Raji (cell line): ENCODE results near the gene GATAD2A.

Source experiments
- POLR2A ChIP-seq: IDR thresholded peaks from 2 replicates; pipeline ENCODE4 v1.6.1; 2011; ENCODE audit warnings: low read depth, low read length, control low read depth; ENCODE audit not compliant: insufficient read depth

GATAD2A gene

DNA sequence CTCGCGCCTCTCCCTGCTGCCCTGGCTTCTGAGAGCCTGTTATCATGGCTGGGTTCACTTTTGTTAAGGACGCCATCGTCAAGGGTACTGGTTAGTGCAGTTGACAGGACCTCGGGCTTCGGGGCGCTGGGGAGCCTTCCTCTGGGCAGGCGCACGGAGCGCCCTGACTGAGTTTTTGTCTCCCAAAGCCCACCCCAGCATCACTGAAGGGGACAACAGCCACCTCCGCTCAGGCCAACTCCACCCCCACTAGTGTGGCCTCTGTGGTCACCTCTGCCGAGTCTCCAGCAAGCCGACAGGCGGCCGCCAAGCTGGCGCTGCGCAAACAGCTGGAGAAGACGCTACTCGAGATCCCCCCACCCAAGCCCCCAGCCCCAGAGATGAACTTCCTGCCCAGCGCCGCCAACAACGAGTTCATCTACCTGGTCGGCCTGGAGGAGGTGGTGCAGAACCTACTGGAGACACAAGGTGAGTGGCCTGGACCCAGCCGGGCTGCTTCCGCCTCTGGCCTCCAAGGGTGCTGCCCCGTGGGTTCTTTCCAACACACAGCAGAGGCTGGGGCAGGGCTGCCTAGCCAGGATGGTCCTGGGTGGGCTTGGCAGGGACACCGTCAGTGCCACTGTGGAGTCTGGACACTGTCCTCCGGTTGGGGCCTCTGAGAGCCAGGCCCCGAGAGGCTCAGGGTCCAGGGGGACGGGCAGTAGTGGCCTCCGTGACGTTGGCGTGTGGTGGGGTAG, 92.9 kb downstream of the GATAD2A start:
- no peak for TF ChIP-seq POLR2A

DNA sequence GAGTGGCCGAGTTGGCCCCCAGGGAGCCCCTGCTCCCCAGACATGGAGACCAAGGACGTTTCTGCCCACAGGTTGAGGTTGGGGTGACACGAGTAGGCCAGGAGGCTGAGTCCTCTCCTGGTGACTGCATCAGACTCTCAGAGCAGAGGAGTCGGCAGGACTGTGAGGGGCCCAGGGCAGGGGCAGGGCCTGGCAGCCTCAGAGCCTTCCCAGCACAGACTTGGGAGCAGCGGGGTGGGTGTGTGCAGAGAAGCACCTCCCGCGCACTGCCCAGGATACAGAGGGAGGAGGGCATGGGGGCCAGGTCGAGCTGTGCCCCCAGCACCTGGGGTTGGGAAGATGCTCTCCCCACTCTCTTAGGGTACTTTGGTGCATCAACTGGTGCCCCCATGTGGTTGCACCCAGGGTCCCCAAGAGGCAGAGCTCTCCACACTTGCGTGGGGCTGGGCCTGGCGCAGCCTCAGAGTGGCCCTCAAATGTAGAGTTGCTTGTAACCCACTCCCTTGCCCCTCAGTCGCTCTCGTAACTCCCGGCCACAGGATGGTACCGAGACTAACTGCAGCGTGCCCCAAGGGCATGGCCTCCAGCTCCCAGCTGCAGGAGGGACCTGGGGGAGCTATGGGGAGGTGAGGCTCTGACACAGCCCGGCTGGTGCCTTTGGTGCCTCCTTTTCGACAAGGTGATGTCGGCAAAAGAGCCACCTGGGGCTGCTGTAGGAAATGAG, 94.0 kb downstream of the GATAD2A start:
- no peak for TF ChIP-seq POLR2A

DNA sequence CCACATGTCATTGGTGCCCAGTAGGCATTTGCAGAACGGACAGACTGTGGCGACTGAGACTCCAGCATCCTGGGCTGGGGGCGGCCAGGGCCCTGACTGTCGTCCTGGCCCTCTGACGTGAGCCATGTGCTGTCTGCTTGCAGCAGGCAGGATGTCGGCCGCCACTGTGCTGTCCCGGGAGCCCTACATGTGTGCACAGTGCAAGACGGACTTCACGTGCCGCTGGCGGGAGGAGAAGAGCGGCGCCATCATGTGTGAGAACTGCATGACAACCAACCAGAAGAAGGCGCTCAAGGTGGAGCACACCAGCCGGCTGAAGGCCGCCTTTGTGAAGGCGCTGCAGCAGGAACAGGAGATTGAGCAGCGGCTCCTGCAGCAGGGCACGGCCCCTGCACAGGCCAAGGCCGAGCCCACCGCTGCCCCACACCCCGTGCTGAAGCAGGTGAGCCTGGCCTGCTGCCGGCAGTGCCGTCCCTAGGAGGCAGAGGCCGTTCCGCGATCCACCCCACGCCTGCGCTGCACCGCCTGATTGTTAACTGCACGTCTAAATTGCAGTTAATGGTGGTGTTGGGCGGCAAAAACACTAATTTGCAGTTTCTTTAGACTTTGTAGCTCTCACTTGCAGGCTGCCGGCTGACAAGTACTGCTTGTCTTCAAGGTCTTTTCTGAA, 95.6 kb downstream of the GATAD2A start:
- TF ChIP-seq POLR2A = no peak

DNA sequence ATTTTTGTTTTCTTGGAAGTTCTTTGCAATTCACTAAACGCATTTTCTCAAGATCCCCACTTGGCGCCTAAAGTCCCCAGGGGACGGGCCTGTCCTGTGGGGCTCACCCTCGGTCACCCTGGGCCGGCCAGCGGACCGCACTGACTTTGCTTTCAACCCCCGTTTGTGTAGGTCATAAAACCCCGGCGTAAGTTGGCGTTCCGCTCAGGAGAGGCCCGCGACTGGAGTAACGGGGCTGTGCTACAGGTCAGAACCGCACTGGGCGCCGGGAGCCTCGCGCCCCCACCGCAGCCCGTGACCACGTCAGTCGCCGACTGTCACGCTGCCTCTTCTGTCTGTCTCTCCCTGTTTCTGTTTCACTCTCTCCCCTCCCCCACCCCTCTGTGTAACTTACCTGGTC, 96.3 kb downstream of the GATAD2A start:
- no peak for TF ChIP-seq POLR2A

DNA sequence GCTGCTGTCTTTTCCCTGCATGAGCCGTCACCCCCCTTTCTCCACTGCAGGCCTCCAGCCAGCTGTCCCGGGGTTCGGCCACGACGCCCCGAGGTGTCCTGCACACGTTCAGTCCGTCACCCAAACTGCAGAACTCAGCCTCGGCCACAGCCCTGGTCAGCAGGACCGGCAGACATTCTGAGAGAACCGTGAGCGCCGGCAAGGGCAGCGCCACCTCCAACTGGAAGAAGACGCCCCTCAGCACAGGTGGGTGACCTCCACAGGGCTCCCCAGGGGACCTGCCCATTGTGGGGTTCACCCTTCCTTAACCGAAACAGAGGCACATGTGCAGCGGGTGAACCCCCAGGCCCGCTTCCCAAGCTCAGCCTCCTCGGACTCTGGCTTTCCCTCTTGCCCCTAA, 96.8 kb downstream of the GATAD2A start:
- TF ChIP-seq POLR2A = no peak

DNA sequence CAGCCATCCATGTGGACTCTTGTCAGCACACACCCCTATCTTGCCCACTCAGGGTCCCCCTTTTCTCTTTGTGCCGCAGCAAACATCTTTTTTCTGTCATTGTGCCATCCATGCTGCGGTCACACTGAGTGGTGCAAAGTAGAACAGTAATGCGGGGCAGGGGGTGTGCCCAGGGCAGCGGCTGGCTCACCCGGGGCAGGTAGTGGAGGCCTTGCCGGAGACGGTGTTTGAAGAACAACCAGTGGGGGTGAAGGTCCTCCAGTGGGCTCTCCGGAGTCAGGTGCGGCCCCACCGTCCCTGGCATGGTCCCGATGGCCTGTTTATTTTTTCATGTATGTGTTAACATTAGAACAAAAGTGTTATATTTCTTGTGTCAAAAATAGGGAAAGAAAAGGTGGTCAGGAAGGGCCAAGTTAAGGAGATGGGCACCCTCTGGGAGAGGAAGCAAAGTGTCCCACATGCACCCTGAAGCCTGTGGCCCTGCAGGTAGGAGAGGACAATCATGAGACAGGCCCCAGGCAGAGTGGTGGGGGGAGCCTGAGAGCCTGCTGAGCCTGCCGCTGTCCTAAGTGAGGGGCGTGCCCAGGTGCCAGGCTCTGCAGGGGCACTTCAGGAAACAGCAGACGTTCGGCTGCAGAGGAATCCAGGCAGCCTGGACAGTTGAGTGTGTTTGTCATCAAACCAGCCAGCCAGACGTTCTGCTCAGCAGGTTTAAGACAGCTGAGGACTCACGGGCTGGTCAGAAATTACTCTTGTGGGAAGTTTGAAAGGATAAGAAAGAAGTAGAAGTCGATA, 97.5 kb downstream of the GATAD2A start:
- no peak for TF ChIP-seq POLR2A

DNA sequence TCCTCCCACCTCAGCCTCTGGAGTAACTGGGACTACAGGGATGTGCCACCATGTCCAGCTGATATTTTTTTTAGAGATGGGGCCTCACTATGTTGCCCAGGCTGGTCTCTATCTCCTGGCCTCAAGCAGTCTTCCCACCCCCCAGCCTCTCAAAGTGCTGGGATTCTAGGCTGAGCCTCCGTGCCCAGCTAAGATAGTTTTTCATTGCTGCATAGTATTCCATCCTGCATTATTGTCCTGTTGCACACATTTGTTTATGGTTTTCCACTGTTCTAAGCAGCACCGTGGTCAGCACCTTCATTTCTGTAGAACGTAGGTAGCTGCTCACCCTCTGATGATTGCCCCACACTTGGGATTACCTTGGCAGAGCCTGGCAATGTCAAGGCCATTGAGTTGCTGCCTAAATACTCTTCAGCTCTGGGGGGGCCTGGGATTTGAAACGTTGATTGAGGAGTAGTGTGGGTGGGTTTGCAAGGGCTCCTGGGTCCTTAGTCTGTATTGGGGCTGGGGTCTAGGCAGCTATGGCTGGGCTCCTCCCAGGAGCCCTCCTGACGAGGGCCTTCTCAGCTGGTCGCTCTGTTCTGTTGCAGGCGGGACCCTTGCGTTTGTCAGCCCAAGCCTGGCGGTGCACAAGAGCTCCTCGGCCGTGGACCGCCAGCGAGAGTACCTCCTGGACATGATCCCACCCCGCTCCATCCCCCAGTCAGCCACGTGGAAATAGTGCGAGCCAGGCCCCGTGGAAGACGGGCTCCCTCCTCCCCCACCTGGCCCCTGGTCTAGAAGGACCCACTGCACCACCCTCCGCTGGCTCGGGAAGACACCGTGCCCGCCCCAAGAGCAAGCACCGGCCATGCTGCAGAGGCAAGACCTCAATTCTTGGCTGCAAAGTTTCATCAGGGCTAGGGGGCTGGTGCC, 99.5 kb downstream of the GATAD2A start:
- no peak for TF ChIP-seq POLR2A

DNA sequence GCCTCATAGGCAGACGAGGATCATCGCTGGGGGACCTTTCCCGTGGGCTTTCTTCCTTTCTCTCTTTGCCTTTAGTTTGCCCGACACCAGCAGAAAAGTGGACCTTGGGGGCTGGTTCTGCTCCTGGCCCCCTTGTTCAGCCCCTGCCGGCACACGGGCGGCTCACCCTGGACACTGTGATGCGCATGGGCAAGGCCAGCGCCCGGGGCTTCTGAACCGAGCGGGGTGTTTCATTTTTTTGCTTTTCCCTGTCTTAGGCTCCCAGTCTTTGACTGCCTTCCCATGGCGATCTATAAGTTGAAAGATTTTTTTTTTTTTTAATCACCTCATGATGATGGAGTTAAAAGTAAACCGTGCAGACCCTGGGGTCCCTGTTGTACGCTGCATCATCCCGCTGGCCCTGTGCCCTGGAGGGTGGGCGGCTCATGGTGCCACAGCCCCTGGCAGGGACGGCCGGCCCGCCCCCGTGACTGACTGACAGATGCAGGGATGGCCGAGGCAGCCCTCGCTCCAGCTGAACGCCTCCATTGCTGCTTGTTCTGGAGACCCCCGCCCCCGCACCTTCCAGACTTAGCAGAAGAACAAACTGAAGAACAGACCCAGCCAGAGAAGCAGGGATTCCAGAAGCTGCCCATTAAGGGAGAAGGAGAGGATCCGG, 100.3 kb downstream of the GATAD2A start:
- no peak for TF ChIP-seq POLR2A

DNA sequence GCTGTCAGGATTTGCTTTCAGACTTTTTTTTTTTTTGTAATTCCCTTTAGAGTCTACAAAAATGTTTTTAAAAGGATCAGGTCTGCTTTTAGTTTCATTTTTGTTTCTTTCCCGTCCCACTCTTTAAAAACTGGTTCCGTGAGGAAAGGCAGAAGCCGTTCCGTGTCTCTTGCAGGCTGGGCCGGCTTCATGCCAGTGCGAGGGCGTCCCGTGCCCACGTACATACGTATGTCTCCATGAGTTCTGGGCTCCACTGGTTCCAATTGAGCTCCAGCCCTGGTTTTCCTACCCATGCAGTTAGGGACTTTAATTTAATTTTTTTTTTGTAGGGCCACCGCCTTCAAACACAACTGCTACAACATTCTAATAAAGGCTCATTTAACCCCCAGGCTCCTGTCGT, 101.1 kb downstream of the GATAD2A start:
- no peak for TF ChIP-seq POLR2A

DNA sequence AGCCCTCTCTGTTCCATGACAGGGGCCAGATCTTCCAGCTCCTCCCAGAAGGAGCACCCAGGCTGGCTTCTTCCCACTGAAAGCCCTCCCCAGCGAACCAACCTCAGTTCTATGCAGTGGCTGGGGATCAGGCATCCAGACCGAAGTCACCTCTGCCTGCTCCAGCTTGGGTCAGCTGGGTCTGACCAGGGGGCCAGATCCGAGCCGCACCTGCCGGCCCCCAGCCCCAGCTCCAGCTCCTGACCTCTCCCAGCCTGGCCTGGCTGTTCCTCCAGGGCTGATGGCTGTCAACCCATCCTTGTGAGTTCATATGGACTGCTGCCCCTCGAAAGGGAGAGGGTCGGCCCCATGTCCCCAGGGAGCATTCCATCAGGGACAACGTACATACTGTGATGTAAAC, 101.9 kb downstream of the GATAD2A start:
- TF ChIP-seq POLR2A = no peak

DNA sequence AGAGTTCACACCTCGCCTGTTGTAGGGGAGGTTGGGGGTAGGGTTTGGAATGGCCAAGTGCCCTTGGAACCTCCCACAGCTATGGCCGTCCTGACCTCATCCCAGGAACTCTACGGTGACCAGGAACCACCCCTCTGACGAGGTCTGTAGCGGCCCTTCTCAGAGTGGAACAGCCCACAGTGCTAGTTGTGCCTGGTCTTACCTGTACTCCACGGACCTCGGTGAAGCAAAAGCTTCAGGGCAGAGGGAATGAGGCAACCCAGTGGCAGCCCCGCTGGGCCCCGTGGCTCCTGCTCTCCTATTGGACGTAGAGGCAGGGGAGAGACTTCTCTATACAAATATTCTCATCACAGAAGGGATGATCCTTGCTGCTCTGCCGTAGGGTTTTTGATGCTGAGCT, 102.7 kb downstream of the GATAD2A start:
- no peak for TF ChIP-seq POLR2A

DNA sequence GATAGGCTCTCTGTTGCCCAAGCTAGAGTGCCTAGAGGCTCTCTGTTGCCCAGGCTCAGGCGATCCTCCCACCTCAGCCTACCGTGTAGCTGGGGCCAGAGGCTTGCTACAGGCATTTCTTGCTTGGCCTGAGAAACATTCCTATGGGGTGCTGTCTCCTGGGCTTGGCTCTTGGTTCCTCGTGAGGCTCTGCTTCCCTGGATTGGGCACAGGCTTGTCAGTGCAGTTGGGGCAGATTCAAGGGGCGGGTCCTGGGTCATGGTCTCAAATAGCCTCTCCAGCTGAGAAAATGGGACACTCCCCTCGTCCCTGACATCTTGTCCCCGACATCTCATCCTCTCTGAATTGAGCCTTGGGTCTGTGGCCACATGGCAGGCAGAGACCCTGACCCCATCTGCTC, 105.0 kb downstream of the GATAD2A start:
- no peak for TF ChIP-seq POLR2A

DNA sequence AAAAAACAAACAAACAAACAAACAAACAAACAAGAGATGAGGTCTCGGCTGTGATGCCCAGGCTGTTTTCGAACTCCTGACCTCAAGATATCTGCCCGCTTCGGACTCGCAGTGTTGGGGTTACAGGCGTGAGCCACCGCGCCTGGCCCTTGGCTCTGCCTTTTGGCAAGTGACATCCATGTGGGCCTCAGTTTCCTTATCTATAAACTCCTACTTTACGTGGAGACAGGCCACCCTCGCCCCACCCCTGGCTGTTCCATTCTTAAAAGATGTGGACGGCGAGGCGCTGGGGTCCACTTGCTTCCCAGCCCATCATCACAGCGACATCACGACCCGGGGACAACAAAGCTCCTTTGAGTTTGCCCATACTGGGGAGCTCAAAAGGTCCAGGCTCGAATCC, 108.2 kb downstream of the GATAD2A start:
- no peak for TF ChIP-seq POLR2A

DNA sequence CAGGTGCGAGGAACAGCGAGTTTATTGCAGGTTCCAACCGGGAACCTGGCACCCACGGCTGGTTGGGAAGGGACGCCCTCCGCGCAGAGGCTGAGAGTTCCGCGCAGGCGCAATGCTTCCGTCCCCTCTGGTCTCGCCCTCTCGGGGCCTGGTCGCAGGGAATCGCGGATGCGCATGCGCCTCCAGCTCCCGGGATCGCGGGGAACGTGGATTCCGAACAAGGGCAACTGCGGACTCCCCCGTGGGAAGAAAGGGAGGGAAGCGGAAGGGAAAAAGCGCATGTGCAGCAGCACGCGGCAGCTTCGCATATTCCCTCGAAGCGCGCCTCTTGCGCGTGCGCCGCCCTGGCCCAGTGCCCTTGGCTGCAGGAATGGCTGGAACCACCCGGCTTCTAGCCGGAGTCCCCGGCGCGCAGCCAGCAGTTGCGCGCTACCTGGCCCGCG, 108.8 kb downstream of the GATAD2A start:
- no peak for TF ChIP-seq POLR2A
